Muscle of arm (tissue), 12 donors: ENCODE data around the gene ATRN. TPM values are rescaled to one million over a fixed set of nuclear protein-coding genes. Genes with fewer than 3 reads are reported as not detected.
"Not testable (repeated sequence)": the region's sequence is repeated elsewhere in the genome, so short reads cannot be mapped to it uniquely, and the experiment has no call there.

Source experiments
- DNase-seq: peaks from one replicate; pipeline ENCODE4 v3.0.0-alpha.2; 2013
- polyA plus RNA-seq, 12 donors: library from polyadenylated mRNA; unstranded; fragments of 120-200 nt; gene quantifications; one replicate each; pipeline ENCODE4 v1.2.1, GENCODE V29; 2013; ENCODE audit not compliant: insufficient read length in 12 of 12

Gene ATRN
- polyA plus RNA-seq, 12 donors = 22.6 to 30.1 (median 26.0) TPM; not detected in 1

DNA sequence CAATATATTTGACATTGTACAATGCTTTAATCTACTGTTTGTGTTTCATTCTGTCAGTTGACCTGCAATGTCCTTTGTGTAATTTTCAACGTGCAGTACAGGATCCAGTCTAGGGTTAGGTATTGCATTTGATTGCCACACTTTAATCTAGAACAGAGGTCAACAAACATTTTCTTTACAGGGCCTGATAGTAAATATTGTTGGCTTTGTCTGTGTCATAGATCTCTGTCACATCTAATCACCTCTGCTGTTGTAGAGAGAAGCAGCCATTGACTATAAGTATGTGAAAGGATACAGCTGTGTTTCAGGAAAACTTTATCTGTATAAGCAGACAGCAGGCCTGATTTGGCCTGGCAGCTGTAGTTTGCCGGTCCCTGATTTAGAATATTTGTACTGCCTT lies 39.3 kb downstream of the ATRN start:
- DNase-seq = no peak

DNA sequence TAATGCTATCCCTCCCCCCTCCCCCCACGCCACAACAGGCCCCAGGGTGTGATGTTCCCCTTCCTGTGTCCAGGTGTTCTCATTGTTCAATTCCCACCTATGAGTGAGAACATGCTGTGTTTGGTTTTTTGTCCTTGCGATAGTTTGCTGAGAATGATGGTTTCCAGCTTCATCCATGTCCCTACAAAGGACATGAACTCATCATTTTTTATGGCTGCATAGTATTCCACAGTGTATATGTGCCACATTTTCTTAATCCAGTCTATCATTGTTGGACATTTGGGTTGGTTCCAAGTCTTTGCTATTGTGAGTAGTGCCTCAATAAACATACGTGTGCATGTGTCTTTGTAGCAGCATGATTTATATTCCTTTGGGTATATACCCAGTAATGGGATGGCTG lies 41.4 kb downstream of the ATRN start:
- DNase-seq = not testable (repeated sequence)

DNA sequence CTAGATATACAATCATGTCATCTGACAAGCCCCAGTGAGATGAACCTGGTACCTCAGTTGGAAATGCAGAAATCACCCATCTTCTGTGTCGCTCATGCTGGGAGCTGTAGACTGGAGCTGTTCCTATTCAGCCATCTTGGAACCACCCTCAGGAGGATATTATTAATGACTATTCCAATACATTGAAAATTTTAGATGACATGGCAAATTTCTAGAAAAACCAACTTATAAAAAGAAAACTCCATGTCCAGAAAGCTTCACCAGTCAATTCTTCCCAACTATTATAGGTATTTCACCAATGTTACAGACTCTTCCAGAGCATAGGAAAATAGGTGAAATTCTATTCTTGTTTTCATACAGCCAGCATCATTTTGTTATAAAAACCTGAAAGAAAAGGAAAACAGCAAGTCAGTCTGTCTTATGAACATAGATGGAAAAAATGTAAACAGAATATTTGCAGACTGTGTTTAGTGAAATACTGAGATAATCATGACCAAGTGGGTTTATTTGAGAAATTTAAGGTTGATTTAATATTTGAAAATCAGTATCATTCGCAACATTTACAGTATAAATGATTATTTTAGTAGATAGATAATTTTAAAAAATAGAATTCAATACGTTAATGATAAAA lies 43.3 kb downstream of the ATRN start:
- no peak for DNase-seq

DNA sequence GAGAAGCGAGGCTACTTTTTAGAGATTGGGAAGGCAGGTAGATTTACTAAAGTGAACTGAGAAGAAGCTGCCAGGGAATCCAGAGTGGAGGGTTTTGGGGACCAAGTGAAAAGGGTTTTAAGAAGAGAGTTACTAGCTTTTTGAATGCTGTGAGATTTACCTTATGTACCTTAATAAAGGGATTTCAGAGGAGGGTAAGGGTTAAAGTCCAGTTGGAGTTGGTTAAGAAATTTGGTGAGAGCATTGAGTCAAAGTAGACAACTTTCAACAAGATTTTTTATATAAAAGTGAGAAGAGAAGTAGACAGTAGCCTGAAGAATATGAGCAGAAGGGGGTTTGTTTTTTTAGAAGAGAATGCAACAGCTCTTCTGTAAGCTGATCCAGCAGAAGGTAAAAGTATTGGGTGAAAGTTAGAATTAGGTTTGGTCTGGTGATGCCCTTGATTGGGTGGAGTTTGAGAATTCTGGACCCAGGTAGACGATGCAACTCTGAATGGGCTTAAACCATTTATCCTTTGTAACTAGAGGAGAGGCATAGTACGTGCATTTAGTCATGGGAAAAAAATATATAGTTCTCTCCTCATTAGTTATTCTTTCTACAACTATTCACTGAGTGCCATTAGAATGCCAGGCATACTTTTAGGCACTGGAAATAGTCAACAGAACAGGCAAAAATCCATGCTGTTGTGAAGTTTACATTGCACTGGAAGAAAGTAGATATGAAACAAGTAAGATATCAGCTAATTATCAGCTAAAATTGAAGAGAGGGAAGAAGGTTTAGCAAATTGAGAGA lies 44.8 kb downstream of the ATRN start:
- DNase-seq = no peak

DNA sequence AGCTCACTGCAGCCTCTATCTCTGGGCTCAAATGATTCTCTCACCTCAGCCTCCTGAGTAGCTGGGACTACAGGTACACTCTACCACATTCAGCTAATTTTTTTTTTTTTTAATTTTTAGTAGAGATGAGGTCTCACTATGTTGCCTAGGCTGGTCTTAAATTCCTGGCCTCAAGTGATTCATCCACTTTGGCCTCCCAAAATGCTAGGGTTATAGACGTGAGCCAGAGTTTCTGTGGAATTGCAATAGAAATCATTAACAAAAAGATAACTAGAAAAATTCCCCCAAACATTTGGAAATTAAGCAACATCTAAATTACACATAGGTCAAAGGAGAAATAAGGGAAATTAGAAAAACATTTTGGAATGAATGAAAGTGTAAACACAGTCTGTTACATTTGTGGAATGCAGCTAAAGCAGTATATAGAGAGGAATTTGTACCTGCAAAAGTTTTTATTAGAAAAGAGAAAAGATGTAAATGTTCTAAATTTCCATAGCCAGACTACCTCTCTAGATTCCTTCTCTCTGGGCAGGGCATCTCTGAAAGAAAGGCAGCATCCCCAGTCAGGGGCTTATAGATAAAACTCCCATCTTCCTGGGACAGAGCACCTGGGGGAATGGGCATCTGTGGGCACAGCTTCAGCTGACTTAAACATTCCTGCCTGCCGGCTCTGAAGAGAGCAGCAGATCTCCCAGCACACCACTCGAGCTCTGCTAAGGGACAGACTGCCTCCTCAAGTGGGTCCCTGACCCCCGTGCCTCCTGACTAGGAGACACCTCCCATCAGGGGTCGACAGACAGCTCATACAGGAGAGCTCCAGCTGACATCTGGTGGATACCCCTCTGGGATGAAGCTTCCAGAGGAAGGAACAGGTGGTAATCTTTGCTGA lies 51.3 kb downstream of the ATRN start:
- DNase-seq = no peak

DNA sequence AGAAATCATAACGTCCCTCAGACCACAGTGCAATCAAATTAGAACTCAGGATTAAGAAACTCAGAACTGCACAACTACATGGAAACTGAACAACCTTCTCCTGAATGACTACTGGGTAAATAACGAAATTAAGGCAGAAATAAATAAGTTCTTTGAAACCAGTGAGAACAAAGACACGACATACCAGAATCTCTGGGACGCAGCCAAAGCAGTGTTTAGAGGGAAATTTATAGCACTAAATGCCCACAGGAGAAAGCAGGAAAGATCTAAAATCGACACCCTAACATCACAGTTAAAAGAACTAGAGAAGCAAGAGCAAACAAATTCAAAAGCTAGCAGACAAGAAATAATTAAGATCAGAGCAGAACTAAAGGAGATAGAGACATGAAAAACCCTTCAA lies 53.9 kb downstream of the ATRN start:
- not testable (repeated sequence) for DNase-seq

DNA sequence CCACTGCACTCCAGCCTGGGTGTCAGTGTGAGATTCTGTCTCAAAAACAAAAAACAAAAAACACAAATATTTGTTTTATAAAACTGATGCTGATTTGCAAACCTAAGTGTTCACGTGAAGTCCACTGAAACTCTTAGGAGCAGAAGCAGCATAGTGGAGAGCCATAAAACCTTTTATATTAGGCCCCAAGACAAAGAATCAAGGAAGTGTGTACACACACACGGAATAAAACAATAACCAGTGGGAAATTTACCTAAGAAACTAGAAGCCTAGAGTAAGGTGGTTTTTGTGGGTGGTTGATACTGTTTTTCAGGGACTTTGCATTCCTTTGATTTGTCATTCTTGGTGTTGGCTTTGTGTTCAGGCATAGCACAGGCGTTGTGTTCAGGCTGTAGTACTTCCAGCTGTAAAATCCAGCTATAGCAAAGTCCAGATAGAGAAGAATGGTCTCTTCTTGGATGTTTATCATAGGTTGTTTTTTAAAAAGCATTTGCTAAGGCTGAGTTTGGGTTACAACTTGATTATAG lies 61.3 kb downstream of the ATRN start:
- DNase-seq = no peak

DNA sequence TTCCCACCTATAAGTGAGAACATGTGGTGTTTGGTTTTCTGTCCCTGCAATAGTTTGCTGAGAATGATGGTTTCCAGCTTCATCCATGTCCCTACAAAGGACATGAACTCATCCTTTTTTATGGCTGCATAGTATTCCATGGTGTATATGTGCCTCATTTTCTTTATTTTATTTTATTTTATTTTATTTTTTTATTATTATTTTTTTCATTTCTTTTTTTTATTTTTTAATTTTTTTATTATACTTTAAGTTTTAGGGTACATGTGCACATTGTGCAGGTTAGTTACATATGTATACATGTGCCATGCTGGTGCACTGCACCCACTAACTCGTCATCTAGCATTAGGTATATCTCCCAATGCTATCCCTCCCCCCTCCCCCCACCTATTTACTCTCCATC lies 66.9 kb downstream of the ATRN start:
- not testable (repeated sequence) for DNase-seq

DNA sequence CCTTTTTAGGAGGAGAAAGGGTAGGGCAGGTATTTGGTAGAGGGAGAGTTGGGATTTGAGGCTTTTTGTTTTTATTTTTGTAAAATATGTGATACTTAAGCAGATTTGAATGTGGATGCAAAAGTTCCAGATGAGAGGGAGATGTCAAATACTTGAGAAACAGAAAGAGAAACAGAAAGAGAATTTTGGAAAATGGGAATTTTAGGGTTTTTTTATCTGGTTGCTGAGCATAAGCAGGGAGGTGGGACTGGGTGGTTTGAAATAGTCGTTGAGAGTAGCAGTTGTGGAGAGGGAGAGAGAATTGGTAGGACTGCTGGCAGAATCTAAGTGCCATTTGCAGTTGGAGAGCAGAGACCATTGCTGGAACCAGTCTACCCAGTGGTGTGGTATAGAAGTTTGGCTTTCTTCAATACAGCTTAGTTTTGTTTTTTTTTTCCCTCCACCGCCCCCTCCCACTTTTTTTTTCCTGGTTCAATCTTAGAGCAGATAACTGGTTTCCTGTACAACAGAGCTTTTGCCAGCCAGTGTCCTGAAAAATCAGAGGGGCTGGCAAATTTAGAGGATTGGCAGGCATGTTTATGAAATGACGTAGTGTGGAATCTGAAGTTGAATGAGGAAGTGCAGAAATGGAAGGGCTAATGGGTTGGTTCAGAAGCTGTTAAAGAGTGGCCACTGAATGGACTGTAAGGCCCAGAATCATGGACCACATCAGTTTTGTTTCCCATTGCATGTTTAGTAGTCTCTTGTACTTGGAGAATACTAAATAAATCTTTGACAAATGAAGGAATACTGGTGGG lies 68.7 kb downstream of the ATRN start:
- DNase-seq = no peak

DNA sequence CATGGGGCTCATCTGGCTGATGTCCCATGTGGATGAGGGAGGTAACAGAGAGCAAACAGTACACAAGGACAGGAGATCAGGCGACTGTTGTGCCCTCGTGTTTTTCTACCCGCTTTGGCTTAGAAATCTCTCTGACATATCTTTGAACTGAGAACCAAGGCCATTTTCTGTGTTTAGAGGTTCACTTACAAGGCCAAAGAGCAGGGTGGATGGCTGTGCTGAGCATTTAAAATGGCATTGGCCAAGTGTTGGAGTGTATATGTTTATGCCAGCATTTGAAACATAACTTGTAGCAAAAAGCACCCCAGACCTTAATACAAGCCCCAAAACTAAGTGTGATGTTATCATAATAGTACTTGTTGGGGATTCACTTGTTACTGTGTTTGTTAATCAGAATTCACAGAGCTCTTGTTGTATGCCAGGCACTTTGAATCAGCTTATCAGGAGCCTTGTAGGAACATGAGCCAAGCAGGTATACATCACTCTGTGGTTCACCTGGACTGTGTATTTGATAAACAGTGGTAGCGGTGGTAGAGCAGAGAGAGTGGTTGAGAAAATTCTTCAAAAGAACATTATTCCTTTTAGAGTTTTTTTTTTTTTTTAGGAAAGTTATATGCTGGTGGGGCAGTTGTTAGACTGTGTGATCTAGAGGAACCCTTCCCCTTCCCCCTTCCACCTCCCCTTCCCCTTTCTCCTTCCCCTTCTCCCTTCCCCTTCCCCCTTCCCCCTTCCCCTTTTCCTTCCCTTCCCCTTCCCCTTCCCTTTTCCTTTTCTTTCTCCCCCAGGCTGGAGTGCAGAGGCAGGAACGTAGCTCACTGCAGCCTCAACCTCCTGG lies 71.3 kb downstream of the ATRN start:
- no peak for DNase-seq

DNA sequence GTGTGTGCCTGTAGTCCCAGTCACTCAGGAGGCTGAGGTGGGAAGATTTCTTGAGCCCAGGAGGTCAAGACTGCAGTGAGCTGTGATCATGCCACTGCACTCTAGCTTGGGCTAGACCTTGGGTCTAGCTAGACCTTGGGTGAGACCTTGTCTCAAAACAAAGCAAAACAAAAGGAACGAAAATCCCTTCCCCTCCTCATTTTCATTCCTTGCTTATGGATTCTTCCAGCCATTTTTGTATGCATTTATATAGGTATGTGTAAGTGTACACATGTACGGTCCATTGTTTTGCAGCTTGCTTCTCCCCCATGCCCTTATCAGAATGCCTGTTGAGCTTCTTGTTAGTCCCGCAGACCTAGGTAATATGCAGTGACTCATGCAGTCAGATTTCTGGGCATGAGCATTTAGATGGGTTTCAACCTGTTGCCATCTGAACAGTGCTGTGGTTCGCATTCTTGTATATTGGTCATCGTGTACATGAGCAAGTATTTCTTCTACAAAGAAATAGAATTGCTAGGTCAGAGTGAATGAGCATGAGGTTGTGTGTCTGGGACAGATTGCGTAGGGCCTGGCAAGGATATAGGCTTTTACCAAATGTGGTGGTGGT lies 73.2 kb downstream of the ATRN start:
- no peak for DNase-seq

DNA sequence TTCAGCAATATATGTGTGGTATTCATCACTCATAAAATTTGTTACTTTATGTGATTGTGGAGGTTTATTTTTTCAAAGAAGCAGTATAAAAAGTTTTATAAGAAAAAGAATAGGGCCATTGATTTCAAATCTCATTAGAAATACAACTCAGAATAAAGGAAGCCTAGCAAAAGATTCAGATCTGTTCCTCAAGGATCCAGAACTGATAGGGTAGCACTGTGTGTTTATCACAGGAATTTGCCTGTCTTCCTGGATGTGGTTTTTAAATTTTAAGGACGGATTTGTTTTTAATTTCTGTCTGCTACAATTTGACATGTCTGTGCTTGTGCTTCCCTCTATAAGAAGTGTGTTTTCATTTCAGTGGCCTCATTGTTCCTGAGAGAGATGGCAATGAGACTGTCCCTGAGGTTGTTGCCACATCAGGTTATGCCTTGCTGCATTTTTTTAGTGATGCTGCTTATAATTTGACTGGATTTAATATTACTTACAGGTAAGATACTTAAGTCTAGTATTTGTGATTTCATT lies 74.6 kb downstream of the ATRN start:
- DNase-seq = no peak

DNA sequence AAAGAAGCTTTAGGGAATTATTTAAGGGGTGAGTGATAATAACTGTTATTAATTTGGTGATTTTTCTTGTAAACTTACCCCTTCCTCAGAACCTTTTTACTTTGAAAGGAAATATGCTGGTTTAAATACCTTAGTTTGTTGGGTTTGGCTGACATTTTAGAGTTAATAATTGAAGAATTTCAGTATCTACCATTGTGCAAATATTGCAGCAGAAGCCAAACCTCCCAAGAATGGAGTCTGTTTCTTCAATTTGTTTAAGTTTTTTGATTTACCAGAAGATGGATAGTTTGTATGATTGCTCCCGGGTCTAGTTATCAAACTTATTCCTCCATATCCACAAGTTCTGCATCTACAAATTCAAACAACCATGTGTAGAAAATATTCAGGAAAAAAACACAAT lies 77.1 kb downstream of the ATRN start:
- no peak for DNase-seq

DNA sequence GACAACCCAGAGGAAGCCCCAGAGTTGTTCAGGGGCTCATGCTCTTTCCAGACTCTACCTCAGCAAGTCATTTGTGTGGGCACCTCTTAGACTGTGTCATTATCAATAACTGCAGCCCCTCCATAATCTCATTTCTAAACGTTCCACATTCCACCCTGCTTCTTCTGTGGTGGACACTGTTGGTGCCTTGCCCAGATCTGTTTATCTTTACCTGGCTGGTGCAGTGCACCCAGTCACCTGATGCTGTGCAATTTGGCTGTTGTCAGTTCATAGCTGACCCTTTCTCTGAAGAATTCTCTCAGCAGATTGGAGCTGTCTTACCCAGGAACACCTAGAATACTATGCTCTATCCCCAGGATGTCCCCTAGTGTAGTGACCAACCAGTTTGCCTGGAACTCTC lies 80.0 kb downstream of the ATRN start:
- DNase-seq = no peak

DNA sequence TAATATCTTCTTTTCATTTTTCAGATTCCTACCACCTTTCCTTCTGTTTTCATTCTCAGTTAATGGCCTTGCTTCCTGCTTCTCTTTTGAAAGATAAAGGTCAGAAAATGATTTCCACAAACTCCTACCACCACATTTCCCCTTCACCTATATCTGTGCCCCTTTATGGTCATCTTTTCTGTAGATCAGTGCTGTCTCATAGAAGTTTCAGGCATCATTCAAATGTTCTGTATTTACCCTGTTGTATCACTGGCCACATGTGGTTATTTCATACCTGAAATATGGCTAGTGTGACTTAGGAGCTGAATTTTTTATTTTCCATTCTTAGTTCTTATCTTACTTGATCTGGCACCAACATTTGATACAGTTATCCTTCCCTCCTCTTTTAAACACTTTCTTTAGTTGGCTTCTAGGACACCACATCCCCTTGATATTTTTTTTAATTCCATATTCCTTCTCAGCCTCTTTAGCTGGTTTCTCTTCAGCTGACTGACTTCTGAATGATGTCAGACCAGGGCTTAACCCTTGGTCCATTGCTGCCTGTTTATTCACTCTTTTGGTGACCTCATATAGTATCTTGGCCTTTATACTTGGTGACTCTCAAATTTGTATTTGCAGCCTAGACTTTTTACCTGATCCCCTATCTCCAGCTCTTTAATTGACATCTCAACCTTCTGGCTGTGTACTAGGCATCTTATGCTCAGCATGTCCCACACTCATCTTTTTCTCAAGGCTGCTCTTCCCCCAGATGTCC lies 81.0 kb downstream of the ATRN start:
- DNase-seq = no peak

DNA sequence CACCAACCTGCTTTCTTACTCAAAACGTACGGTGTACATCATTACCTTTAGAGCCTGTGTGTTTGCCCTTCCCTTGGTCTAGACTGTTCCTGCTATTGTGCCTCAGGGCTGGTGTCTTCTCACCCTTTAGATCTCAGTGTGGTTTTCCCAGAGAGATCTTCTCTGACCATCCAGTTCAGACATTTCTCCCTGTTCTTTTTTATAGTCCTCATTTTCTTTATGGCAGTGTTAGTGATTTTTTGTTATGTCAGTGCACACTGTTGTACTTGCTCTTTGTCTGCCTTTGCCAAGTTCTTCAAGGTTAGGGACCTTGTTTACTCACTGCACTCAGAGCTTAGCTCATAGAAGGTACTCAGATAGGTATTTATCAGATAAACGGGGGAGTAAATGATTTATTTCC lies 82.8 kb downstream of the ATRN start:
- DNase-seq = no peak

DNA sequence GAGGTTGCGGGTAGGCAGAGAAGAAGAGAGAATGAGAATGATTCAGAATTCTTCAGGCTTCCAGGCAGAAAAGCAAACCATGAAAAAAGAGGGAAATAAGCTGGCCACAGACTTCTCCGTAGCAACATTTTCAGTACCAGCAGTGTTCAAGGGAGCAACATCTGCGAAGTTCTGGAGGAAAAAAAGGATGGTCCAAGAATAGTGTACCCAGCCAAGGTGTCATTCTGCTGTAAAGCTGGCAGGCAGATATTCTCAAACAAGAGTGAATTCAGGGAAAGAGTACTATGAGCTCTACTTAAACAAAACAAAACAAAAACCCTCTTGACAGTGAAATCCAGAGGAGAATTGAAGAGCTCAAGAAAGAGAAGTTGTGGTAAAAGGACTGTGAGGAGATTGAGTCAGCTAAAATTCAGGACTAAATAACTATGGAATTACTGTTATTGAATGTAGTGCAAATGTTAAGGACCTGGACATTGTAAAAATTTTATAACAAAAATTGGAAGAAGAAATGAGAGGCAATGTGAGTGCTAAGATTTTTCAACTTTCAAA lies 86.5 kb downstream of the ATRN start:
- DNase-seq = no peak

DNA sequence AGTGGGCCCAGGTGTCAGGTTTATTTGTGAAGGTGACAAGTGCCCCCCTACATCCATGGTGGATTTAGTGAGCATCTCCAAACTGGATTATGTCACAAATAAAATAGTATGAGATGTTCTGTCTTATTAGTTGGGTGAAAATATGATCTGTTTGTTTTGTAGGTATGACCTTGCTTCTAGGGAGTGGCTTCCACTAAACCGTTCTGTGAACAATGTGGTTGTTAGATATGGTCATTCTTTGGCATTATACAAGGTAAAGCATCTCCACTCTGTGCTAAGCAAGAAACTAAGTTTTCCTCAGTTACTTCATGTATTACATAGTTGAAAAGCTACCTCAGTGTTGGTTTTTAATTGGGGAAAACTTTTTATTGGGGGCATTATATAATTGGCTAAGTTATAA lies 88.4 kb downstream of the ATRN start:
- no peak for DNase-seq

DNA sequence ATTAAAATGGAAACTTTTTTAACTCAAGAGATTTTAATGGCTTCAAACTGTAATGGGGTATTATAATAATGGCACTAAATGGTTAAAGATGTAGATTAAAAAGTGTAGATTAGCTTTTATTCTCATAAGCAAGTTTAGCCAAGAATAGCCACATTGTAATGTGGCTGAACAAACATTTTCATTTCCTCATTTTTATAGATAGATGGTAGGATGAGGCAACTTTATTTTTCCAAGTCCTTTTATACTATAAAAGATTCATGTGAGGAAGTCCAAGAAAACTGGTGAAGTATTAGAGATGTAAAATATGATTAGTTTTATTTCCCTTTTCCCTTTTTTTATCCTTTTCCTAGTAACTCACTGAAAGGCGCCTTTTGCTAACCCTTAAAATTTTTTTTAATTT lies 88.8 kb downstream of the ATRN start:
- DNase-seq = no peak
